HepG2 (cell line): Measurements from ENCODE around the gene RAB36. TPM values are rescaled to one million over a fixed set of nuclear protein-coding genes. Genes with fewer than 3 reads are reported as not detected.

Source experiments
- GATAD2A ChIP-seq: IDR thresholded peaks from 2 replicates; pipeline ENCODE4 v1.6.1; 2016
- LCORL ChIP-seq, 2 experiments: fragments of 450-650 bp in 1 of 2; sonication (generic) in 1 of 2; formaldehyde crosslinking in 1 of 2; IDR thresholded peaks; 2 replicates each; pipeline versions ENCODE4 v1.5.0 to v1.6.1; 2017 to 2020; ENCODE audit warnings: antibody characterized with exemption in 1 of 2, missing genetic modification reagents in 1 of 2
- NR2F6 ChIP-seq, 2 experiments: IDR thresholded peaks; 2 replicates each; pipeline ENCODE4 v1.6.1; 2016; ENCODE audit warnings: antibody characterized with exemption in 1 of 2, mild to moderate bottlenecking in 1 of 2
- POLR2AphosphoS5 ChIP-seq: IDR thresholded peaks from 2 replicates; pipeline ENCODE4 v1.6.1; 2012; ENCODE audit warnings: low read depth, low read length
- SMC3 ChIP-seq: IDR thresholded peaks from 2 replicates; pipeline ENCODE4 v1.6.1; 2011; ENCODE audit warnings: low read length, improper control_type of control experiment
- ZFP90 ChIP-seq: sonication (generic); formaldehyde crosslinking; IDR thresholded peaks from 2 replicates; pipeline ENCODE4 v1.8.0; 2022; ENCODE audit warnings: missing genetic modification reagents, mild to moderate bottlenecking, inconsistent platforms, borderline replicate concordance
- ZNF878 ChIP-seq: sonication (generic); formaldehyde crosslinking; IDR thresholded peaks from 2 replicates; pipeline ENCODE4 v1.8.1; 2023; ENCODE audit warnings: mild to moderate bottlenecking, missing genetic modification reagents, moderate library complexity
- polyA plus RNA-seq, 8 experiments: library from polyadenylated mRNA; depleted of rRNA in 3 of 8; stranded (reverse) in 7 of 8; unstranded in 1 of 8; fragments of >200 nt; fragmentation: Illumina TruSeq in 4 of 8; extraction: Trizol in 4 of 8; gene quantifications; 2 replicates each; pipeline versions ENCODE4 v1.2.1 to v1.2.3, GENCODE V29; 2011 to 2016; ENCODE audit warnings: low read depth in 4 of 8, missing spikeins in 1 of 8, mixed read lengths in 1 of 8; ENCODE audit not compliant: insufficient read depth in 1 of 8
- total RNA-seq, 5 experiments: library from RNA; depleted of rRNA; stranded (reverse); fragments of >200 nt; fragmentation: Illumina TruSeq; extraction: Trizol; gene quantifications; 2 replicates each; pipeline ENCODE4 v1.2.3, GENCODE V29; 2016; ENCODE audit warnings: low read depth in 1 of 5
- TF ChIP-seq, protein P1 (sequence below): sonication (generic); formaldehyde crosslinking; IDR thresholded peaks from 2 replicates; pipeline ENCODE4 v1.4.0; 2020; ENCODE audit warnings: missing genetic modification reagents
- TF ChIP-seq, protein P2 (sequence below): sonication (generic); formaldehyde crosslinking; IDR thresholded peaks from 2 replicates; pipeline ENCODE4 v1.5.0; 2020; ENCODE audit warnings: missing genetic modification reagents
- TF ChIP-seq, protein P3 (sequence below): sonication (generic); formaldehyde crosslinking; IDR thresholded peaks from 2 replicates; pipeline ENCODE4 v1.4.0; 2020; ENCODE audit warnings: mild to moderate bottlenecking, missing genetic modification reagents
- TF ChIP-seq, protein P4 (sequence below): sonication (generic); formaldehyde crosslinking; IDR thresholded peaks from 2 replicates; pipeline ENCODE4 v1.4.0; 2020; ENCODE audit warnings: mild to moderate bottlenecking, missing genetic modification reagents, borderline replicate concordance
- TF ChIP-seq, protein P5 (sequence below): sonication (generic); formaldehyde crosslinking; IDR thresholded peaks from 2 replicates; pipeline ENCODE4 v1.5.0; 2020; ENCODE audit warnings: mild to moderate bottlenecking, missing genetic modification reagents, moderate library complexity

Gene RAB36
- total and polyA plus RNA-seq, 2 of the 13 experiments (the other 11 are each of a cell fraction or from before 2014, with no cell fraction given): 0.24 to 0.86 TPM

- TF ChIP-seq, protein P1, sequence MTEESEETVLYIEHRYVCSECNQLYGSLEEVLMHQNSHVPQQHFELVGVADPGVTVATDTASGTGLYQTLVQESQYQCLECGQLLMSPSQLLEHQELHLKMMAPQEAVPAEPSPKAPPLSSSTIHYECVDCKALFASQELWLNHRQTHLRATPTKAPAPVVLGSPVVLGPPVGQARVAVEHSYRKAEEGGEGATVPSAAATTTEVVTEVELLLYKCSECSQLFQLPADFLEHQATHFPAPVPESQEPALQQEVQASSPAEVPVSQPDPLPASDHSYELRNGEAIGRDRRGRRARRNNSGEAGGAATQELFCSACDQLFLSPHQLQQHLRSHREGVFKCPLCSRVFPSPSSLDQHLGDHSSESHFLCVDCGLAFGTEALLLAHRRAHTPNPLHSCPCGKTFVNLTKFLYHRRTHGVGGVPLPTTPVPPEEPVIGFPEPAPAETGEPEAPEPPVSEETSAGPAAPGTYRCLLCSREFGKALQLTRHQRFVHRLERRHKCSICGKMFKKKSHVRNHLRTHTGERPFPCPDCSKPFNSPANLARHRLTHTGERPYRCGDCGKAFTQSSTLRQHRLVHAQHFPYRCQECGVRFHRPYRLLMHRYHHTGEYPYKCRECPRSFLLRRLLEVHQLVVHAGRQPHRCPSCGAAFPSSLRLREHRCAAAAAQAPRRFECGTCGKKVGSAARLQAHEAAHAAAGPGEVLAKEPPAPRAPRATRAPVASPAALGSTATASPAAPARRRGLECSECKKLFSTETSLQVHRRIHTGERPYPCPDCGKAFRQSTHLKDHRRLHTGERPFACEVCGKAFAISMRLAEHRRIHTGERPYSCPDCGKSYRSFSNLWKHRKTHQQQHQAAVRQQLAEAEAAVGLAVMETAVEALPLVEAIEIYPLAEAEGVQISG (CRISPR knock-in tag): peak; percentile 35; the same call in 1 of the 2 replicates
- TF ChIP-seq GATAD2A (CRISPR knock-in tag) (0 out of 2 replicates have a peak, but pooled peaks have one; percentile 33), ZNF878 (CRISPR knock-in tag) (no peak), LCORL (IDR thresholded peaks at IDR 0.05) (no peak), LCORL (CRISPR knock-in tag; IDR thresholded peaks at IDR 0.05) (0 out of 2 replicates have a peak, but pooled peaks have one; percentile 31), POLR2AphosphoS5 (no peak), NR2F6 (IDR thresholded peaks at IDR 0.05) (no peak), NR2F6 (CRISPR knock-in tag; IDR thresholded peaks at IDR 0.05) (no peak), ZFP90 (CRISPR knock-in tag) (no peak), SMC3 (peak; percentile 85)
- TF ChIP-seq, protein P2, sequence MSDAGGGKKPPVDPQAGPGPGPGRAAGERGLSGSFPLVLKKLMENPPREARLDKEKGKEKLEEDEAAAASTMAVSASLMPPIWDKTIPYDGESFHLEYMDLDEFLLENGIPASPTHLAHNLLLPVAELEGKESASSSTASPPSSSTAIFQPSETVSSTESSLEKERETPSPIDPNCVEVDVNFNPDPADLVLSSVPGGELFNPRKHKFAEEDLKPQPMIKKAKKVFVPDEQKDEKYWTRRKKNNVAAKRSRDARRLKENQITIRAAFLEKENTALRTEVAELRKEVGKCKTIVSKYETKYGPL (CRISPR knock-in tag): no peak
- TF ChIP-seq, protein P3, sequence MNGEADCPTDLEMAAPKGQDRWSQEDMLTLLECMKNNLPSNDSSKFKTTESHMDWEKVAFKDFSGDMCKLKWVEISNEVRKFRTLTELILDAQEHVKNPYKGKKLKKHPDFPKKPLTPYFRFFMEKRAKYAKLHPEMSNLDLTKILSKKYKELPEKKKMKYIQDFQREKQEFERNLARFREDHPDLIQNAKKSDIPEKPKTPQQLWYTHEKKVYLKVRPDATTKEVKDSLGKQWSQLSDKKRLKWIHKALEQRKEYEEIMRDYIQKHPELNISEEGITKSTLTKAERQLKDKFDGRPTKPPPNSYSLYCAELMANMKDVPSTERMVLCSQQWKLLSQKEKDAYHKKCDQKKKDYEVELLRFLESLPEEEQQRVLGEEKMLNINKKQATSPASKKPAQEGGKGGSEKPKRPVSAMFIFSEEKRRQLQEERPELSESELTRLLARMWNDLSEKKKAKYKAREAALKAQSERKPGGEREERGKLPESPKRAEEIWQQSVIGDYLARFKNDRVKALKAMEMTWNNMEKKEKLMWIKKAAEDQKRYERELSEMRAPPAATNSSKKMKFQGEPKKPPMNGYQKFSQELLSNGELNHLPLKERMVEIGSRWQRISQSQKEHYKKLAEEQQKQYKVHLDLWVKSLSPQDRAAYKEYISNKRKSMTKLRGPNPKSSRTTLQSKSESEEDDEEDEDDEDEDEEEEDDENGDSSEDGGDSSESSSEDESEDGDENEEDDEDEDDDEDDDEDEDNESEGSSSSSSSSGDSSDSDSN (CRISPR knock-in tag): no peak
- TF ChIP-seq, protein P4, sequence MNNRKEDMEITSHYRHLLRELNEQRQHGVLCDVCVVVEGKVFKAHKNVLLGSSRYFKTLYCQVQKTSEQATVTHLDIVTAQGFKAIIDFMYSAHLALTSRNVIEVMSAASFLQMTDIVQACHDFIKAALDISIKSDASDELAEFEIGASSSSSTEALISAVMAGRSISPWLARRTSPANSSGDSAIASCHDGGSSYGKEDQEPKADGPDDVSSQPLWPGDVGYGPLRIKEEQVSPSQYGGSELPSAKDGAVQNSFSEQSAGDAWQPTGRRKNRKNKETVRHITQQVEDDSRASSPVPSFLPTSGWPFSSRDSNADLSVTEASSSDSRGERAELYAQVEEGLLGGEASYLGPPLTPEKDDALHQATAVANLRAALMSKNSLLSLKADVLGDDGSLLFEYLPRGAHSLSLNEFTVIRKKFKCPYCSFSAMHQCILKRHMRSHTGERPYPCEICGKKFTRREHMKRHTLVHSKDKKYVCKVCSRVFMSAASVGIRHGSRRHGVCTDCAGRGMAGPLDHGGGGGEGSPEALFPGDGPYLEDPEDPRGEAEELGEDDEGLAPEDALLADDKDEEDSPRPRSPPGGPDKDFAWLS (CRISPR knock-in tag): no peak
- TF ChIP-seq, protein P5, sequence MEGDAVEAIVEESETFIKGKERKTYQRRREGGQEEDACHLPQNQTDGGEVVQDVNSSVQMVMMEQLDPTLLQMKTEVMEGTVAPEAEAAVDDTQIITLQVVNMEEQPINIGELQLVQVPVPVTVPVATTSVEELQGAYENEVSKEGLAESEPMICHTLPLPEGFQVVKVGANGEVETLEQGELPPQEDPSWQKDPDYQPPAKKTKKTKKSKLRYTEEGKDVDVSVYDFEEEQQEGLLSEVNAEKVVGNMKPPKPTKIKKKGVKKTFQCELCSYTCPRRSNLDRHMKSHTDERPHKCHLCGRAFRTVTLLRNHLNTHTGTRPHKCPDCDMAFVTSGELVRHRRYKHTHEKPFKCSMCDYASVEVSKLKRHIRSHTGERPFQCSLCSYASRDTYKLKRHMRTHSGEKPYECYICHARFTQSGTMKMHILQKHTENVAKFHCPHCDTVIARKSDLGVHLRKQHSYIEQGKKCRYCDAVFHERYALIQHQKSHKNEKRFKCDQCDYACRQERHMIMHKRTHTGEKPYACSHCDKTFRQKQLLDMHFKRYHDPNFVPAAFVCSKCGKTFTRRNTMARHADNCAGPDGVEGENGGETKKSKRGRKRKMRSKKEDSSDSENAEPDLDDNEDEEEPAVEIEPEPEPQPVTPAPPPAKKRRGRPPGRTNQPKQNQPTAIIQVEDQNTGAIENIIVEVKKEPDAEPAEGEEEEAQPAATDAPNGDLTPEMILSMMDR (CRISPR knock-in tag): peak; percentile 97
These were observed 33.4 kb downstream of the RAB36 start (continued) for GRCh38 chr22:23178512-23179254.
